ENCODE results near the gene ATXN10. TPM values are rescaled to one million over a fixed set of nuclear protein-coding genes. Genes with fewer than 3 reads are reported as not detected.
A peak's percentile ranks its signal among the peaks of the same experiment; 100 is the strongest.

ATXN10 gene
- total RNA-seq, 1 experiment from 2014 or later: 176 TPM

GRCh38 chr22:45871721-45872120 is 200.1 kb downstream of the ATXN10 start:
- DNase-seq: no peak
- no peak overlapping the region for H3K4me3 ChIP-seq
- H3K27me3 ChIP-seq: no peaks in the 10 kb centered on the region
- no peaks in the 10 kb centered on the region; the same call in 1 of the 2 replicates for H3K36me3 ChIP-seq
- peaks cover 20% of the 10 kb centered on the region for H3K9me3 ChIP-seq

- no peaks in the 10 kb centered on the region; the same call in 1 of the 2 replicates for H3K36me3 ChIP-seq
- DNase-seq: no peak
- H3K4me3 ChIP-seq: no peak overlapping the region
- peaks cover 20% of the 10 kb centered on the region for H3K9me3 ChIP-seq
- no peaks in the 10 kb centered on the region for H3K27me3 ChIP-seq
Measured at GRCh38 chr22:45872659-45873263, 201.1 kb downstream of the ATXN10 start.

GRCh38 chr22:45876136-45877035 is 204.8 kb downstream of the ATXN10 start:
- H3K4me3 ChIP-seq: no peak overlapping the region
- no peaks in the 10 kb centered on the region; the same call in 1 of the 2 replicates for H3K36me3 ChIP-seq
- DNase-seq: no peak
- H3K27me3 ChIP-seq: no peaks in the 10 kb centered on the region
- peaks cover 20% of the 10 kb centered on the region for H3K9me3 ChIP-seq

- Histone ChIP-seq H3K27me3 (no peaks in the 10 kb centered on the region), H3K9me3 (peaks cover 20% of the 10 kb centered on the region), H3K4me3 (no peak overlapping the region), H3K36me3 (no peaks in the 10 kb centered on the region; the same call in 1 of the 2 replicates)
- DNase-seq: no peak
Measured at GRCh38 chr22:45877036-45877380, 205.4 kb downstream of the ATXN10 start.

GRCh38 chr22:45877651-45878050 is 206.0 kb downstream of the ATXN10 start:
- Histone ChIP-seq H3K27me3 (no peaks in the 10 kb centered on the region), H3K9me3 (peaks cover 15% of the 10 kb centered on the region), H3K4me3 (no peak overlapping the region), H3K36me3 (no peaks in the 10 kb centered on the region; the same call in 1 of the 2 replicates)
- DNase-seq: no peak

GRCh38 chr22:45878051-45878781 is 206.6 kb downstream of the ATXN10 start:
- no peak for DNase-seq
- H3K36me3 ChIP-seq: no peaks in the 10 kb centered on the region; the same call in 1 of the 2 replicates
- H3K9me3 ChIP-seq: peaks cover 11% of the 10 kb centered on the region
- no peak overlapping the region for H3K4me3 ChIP-seq
- no peaks in the 10 kb centered on the region for H3K27me3 ChIP-seq

GRCh38 chr22:45878901-45879551 is 207.4 kb downstream of the ATXN10 start:
- no peak for DNase-seq
- no peaks in the 10 kb centered on the region for H3K27me3 ChIP-seq
- H3K4me3 ChIP-seq: no peak overlapping the region
- H3K9me3 ChIP-seq: 0 out of 2 replicates have a peak, but pooled peaks cover 4% of the 10 kb centered on the region
- no peaks in the 10 kb centered on the region for H3K36me3 ChIP-seq

GRCh38 chr22:45879552-45879949 is 207.9 kb downstream of the ATXN10 start:
- H3K27me3 ChIP-seq: no peaks in the 10 kb centered on the region
- no peaks in the 10 kb centered on the region for H3K36me3 ChIP-seq
- 0 out of 2 replicates have a peak, but pooled peaks cover under 1% of the 10 kb centered on the region for H3K9me3 ChIP-seq
- DNase-seq: no peak
- no peak overlapping the region for H3K4me3 ChIP-seq

- DNase-seq: no peak
- H3K4me3 ChIP-seq: no peak overlapping the region
- no peaks in the 10 kb centered on the region for H3K27me3 ChIP-seq
- H3K36me3 ChIP-seq: no peaks in the 10 kb centered on the region
- H3K9me3 ChIP-seq: no peaks in the 10 kb centered on the region
Measured at GRCh38 chr22:45880091-45880715, 208.6 kb downstream of the ATXN10 start.

GRCh38 chr22:45880716-45881523 is 209.3 kb downstream of the ATXN10 start:
- no peaks in the 10 kb centered on the region for H3K27me3 ChIP-seq

GRCh38 chr22:45881524-45881875 is 209.9 kb downstream of the ATXN10 start:
- H3K36me3 ChIP-seq: no peaks in the 10 kb centered on the region
- no peak for DNase-seq
- no peak overlapping the region for H3K4me3 ChIP-seq
- H3K27me3 ChIP-seq: no peaks in the 10 kb centered on the region
- H3K9me3 ChIP-seq: no peaks in the 10 kb centered on the region

More at GRCh38 chr22:45880716-45881523, 209.3 kb downstream of the ATXN10 start:
- Histone ChIP-seq H3K9me3 (no peaks in the 10 kb centered on the region), H3K36me3 (no peaks in the 10 kb centered on the region), H3K4me3 (no peak overlapping the region)
- no peak for DNase-seq

- peak; percentile 83 for DNase-seq
- Histone ChIP-seq H3K27me3 (no peaks in the 10 kb centered on the region), H3K9me3 (no peaks in the 10 kb centered on the region), H3K36me3 (no peaks in the 10 kb centered on the region), H3K4me3 (no peak overlapping the region)
Measured at GRCh38 chr22:45882881-45883810, 211.5 kb downstream of the ATXN10 start.

- DNase-seq: no peak
- H3K9me3 ChIP-seq: no peaks in the 10 kb centered on the region
- no peaks in the 10 kb centered on the region for H3K36me3 ChIP-seq
- no peaks in the 10 kb centered on the region for H3K27me3 ChIP-seq
- H3K4me3 ChIP-seq: no peak overlapping the region
Measured at GRCh38 chr22:45883811-45884170, 212.2 kb downstream of the ATXN10 start.

- H3K27me3 ChIP-seq: no peaks in the 10 kb centered on the region
- DNase-seq: no peak
- H3K4me3 ChIP-seq: no peak overlapping the region
- H3K9me3 ChIP-seq: no peaks in the 10 kb centered on the region
- H3K36me3 ChIP-seq: no peaks in the 10 kb centered on the region
Measured at GRCh38 chr22:45884201-45885062, 212.8 kb downstream of the ATXN10 start.

Data from MG63 (cell line).